ENCODE measurements around the gene NFIA. TPM values are rescaled to one million over a fixed set of nuclear protein-coding genes. Genes with fewer than 3 reads are reported as not detected.

NFIA gene
- total and polyA plus RNA-seq, 9 of the 15 experiments (the other 6 are each of a cell fraction or from before 2014, with no cell fraction given) = 5.3 to 24.9 (median 9.8) TPM

GRCh38 chr1:61237659-61238358, 155.4 kb downstream of the NFIA start:
- H3K27ac ChIP-seq (ENCODE audit: extremely low read depth, low read depth, low read length) = peak overlapping the region; percentile 71; the same call in 2 of the 3 replicates
- no peak for TF ChIP-seq ZNF3 (CRISPR knock-in tag; IDR thresholded peaks at IDR 0.05)
- no peak for TF ChIP-seq POLR2AphosphoS5 (IDR thresholded peaks at IDR 0.05; ENCODE audit: control insufficient read depth, insufficient read depth, low read depth, low read length)
- no peak for TF ChIP-seq NFE2 (IDR thresholded peaks at IDR 0.05; ENCODE audit: low read depth)
- TF ChIP-seq NR2C2 (CRISPR knock-in tag; IDR thresholded peaks at IDR 0.05) = no peak
- 0 out of 2 replicates have a peak, but pooled peaks have one; percentile 1 for TF ChIP-seq NR2C2 (tag; IDR thresholded peaks at IDR 0.05)
- no peak for TF ChIP-seq SLC30A9 (CRISPR knock-in tag; IDR thresholded peaks at IDR 0.05)
- TF ChIP-seq ZNF318 (IDR thresholded peaks at IDR 0.05; ENCODE audit: borderline replicate concordance in 1 of 2, low read depth in 1 of 2) = no peak
- TF ChIP-seq ZNF395 (CRISPR knock-in tag; IDR thresholded peaks at IDR 0.05) = peak; percentile 47; the same call in 1 of the 2 replicates
- TF ChIP-seq RFX1 (IDR thresholded peaks at IDR 0.05) = no peak
- no peak for TF ChIP-seq NR3C1 (CRISPR knock-in tag; IDR thresholded peaks at IDR 0.05)
- TF ChIP-seq SETDB1 (IDR thresholded peaks at IDR 0.05; ENCODE audit: low read length) = no peak
- no peak for TF ChIP-seq ZNF75A (CRISPR knock-in tag; IDR thresholded peaks at IDR 0.05)
- 0 out of 2 replicates have a peak, but pooled peaks have one; percentile 25 for TF ChIP-seq KAT7 (CRISPR knock-in tag; IDR thresholded peaks at IDR 0.05; ENCODE audit: borderline replicate concordance)

More at GRCh38 chr1:61237659-61238358, 155.4 kb downstream of the NFIA start:
- peak overlapping the region in 1 of 2 experiments; percentile 34; a peak in 2 of 4 replicates for H3K9ac ChIP-seq (ENCODE audit: insufficient read depth in 1 of 2, low read depth in 2 of 2, low read length in 2 of 2)
- H4K20me1 ChIP-seq (replicated peaks; ENCODE audit: control insufficient read depth, insufficient read depth, low read length) = no peaks in the 10 kb centered on the region
- no peaks in the 10 kb centered on the region for H3K9me1 ChIP-seq (ENCODE audit: control insufficient read depth, insufficient read depth, low read length)
- CTCF ChIA-PET (ENCODE audit: low intra/inter-chr PET ratio) = no interaction called here
- H3K4me1 ChIP-seq (replicated peaks in 1 of 2; ENCODE audit: control insufficient read depth in 2 of 2, insufficient read depth in 2 of 2, low read length in 2 of 2) = peaks cover 4 to 39% of the 10 kb centered on the region in 2 experiments; a peak in 3 of 5 replicates
- ATAC-seq = no peak
- no peaks in the 10 kb centered on the region for H3K36me3 ChIP-seq (ENCODE audit: control insufficient read depth, insufficient read depth, low read length)
- FAIRE-seq = no peak
- H3K4me3 ChIP-seq = no peak overlapping the region
- POLR2A ChIA-PET = interaction anchor here (0.9 to 2.3 kb wide), 3 partner anchors 10 to 34 kb away, joined by 3 to 12 read pairs (median 3); no protein-coding TSS in a partner anchor
- intact Hi-C loops (cut with micrococcal nuclease) (no loop called here), in situ Hi-C loops (cut with MboI) (no loop called here)
- H3K27me3 ChIP-seq (ENCODE audit: control insufficient read depth in 2 of 2, insufficient read depth in 2 of 2, low read length in 2 of 2) = no peaks in the 10 kb centered on the region
- no TSS peak for BruUV-seq (replicated peaks)
- peak overlapping the region; percentile 51 for H2AFZ ChIP-seq (ENCODE audit: low read depth, low read length)
- 63% methylated on average over 3 of the region's 3 CpGs for WGBS (ENCODE audit: insufficient coverage, low coverage, missing lambda C conversion rate)
- DNase-seq (ENCODE audit: extremely low read depth in 1 of 4, low spot score in 3 of 4) = no peak
- H3K4me2 ChIP-seq (ENCODE audit: insufficient read depth, low read length) = peak overlapping the region; percentile 57
- H3K9me3 ChIP-seq (replicated peaks; ENCODE audit: control insufficient read depth, insufficient read depth, low read depth, low read length) = no peaks in the 10 kb centered on the region
- H3K79me2 ChIP-seq (ENCODE audit: control insufficient read depth, insufficient read depth, low read length) = peaks cover 66% of the 10 kb centered on the region
